Esophagus muscularis mucosa (tissue), 4 donors: ENCODE measurements around the gene PTPN11.

ENCODE experiments used
- EP300 ChIP-seq: sonication (generic); formaldehyde crosslinking; IDR thresholded peaks from one replicate; pipeline ENCODE4 v1.6.1; 2017; ENCODE audit warnings: antibody characterized with exemption
- POLR2A ChIP-seq: fragments of 450-650 bp; IDR thresholded peaks from one replicate; pipeline ENCODE4 v1.6.1; 2017; ENCODE audit warnings: antibody characterized with exemption, moderate library complexity, mild to moderate bottlenecking, low read depth
- TF ChIP-seq, protein P1 (sequence below), 3 experiments: fragments of 200-600 bp in 2 of 3; fragments of 450-650 bp in 1 of 3; sonication (generic) in 2 of 3; IDR thresholded peaks; one replicate each; pipeline ENCODE4 v1.5.1; 2017 to 2019; ENCODE audit warnings: antibody characterized with exemption in 3 of 3, mild to moderate bottlenecking in 2 of 3, moderate library complexity in 1 of 3

GRCh38 chr12:112464605-112465004 is 45.9 kb downstream of the PTPN11 start:
- TF ChIP-seq EP300 (no peak), POLR2A (no peak)
- TF ChIP-seq, protein P1, sequence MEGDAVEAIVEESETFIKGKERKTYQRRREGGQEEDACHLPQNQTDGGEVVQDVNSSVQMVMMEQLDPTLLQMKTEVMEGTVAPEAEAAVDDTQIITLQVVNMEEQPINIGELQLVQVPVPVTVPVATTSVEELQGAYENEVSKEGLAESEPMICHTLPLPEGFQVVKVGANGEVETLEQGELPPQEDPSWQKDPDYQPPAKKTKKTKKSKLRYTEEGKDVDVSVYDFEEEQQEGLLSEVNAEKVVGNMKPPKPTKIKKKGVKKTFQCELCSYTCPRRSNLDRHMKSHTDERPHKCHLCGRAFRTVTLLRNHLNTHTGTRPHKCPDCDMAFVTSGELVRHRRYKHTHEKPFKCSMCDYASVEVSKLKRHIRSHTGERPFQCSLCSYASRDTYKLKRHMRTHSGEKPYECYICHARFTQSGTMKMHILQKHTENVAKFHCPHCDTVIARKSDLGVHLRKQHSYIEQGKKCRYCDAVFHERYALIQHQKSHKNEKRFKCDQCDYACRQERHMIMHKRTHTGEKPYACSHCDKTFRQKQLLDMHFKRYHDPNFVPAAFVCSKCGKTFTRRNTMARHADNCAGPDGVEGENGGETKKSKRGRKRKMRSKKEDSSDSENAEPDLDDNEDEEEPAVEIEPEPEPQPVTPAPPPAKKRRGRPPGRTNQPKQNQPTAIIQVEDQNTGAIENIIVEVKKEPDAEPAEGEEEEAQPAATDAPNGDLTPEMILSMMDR (IDR thresholded peaks at IDR 0.05) = no peak
